NT2/D1 (cell line): ENCODE data around the gene RBM27.

Experiments
- SUZ12 ChIP-seq: IDR thresholded peaks from 2 replicates; pipeline ENCODE4 v1.6.1; 2011; ENCODE audit not compliant: insufficient read length, insufficient read depth; ENCODE audit errors: extremely low read depth
- YY1 ChIP-seq: IDR thresholded peaks from 2 replicates; pipeline ENCODE4 v1.6.1; 2011; ENCODE audit not compliant: insufficient read length, insufficient read depth
- ZNF274 ChIP-seq: IDR thresholded peaks from 2 replicates; pipeline ENCODE4 v1.6.1; 2011; ENCODE audit warnings: mild to moderate bottlenecking, low read depth, low read length

- no peak for TF ChIP-seq YY1
- TF ChIP-seq SUZ12, result no peak
- no peak for TF ChIP-seq ZNF274
Measured at GRCh38 chr5:146221234-146221633, 17.8 kb downstream of the RBM27 start.
